Endothelial cell of umbilical vein (primary cell): ENCODE measurements around the gene PLD4. TPM values are rescaled to one million over a fixed set of nuclear protein-coding genes. Genes with fewer than 3 reads are reported as not detected.

Experiments used
- BruUV-seq: library from RNA; stranded (reverse); fragments of 400-500 nt; replicated peaks from 2 replicates; lab custom pipeline; 2021; lab: Mats Ljungman, UMichigan
- CTCF ChIA-PET: fragments of 300-600, 350-600 bp; sonication (Branson Sonifier 250); formaldehyde crosslinking; loops from one replicate; lab custom pipeline; 2021; ENCODE audit warnings: antibody characterized with exemption, inconsistent platforms; lab: Charles Lee
- POLR2A ChIA-PET: fragments of 300-600, 350-600 bp; sonication (Branson Sonifier 250); formaldehyde crosslinking; loops from one replicate; lab custom pipeline; 2021; ENCODE audit warnings: antibody characterized with exemption, inconsistent platforms; lab: Charles Lee
- DNase-seq: peaks from one replicate; pipeline ENCODE4 v3.0.0-alpha.2; 2011; ENCODE audit warnings: low read depth, low spot score
- FAIRE-seq: peaks from 2 replicates; lab custom pipeline; 2011; peaks lifted over from hg19 to GRCh38; lab: Jason Lieb, UNC
- H2AFZ ChIP-seq: 2 replicates; pipeline ENCODE4 v1.6.0; 2012; ENCODE audit warnings: low read depth, low read length, control low read depth, inconsistent platforms
- H3K27ac ChIP-seq: 2 replicates; pipeline ENCODE4 v1.5.1; 2011; ENCODE audit warnings: low read depth, mild to moderate bottlenecking, control low read depth, low read length, moderate library complexity; ENCODE audit not compliant: insufficient read depth
- H3K27me3 ChIP-seq, 2 experiments: 2 replicates each; pipeline versions ENCODE4 v1.6.0 to v1.6.1; 2011; ENCODE audit warnings: low read length in 2 of 2, mixed read lengths in 1 of 2; ENCODE audit not compliant: control insufficient read depth in 2 of 2, insufficient read depth in 2 of 2
- H3K36me3 ChIP-seq, 2 experiments: 2 replicates in 1 of 2; 3 replicates in 1 of 2; pipeline ENCODE4 v1.5.1; 2011; ENCODE audit warnings: low read length in 2 of 2, mild to moderate bottlenecking in 1 of 2, moderate library complexity in 1 of 2; ENCODE audit not compliant: control insufficient read depth in 2 of 2, insufficient read depth in 2 of 2; ENCODE audit errors: extremely low read depth in 1 of 2
- H3K4me1 ChIP-seq: 3 replicates; pipeline ENCODE4 v1.5.1; 2011; ENCODE audit warnings: mild to moderate bottlenecking, low read length; ENCODE audit not compliant: control insufficient read depth, insufficient read depth; ENCODE audit errors: extremely low read depth
- H3K4me2 ChIP-seq: 2 replicates; pipeline ENCODE4 v1.6.1; 2011; ENCODE audit warnings: low read length, control low read depth, mixed read lengths; ENCODE audit not compliant: insufficient read depth
- H3K4me3 ChIP-seq, 3 experiments: fragments of 200-600 bp in 1 of 3; sonication (generic), shearing (Covaris generic) in 1 of 3; replicated peaks in 1 of 3; 2 replicates each; pipeline ENCODE4 v1.5.1; 2011 to 2016; ENCODE audit warnings: control low read depth in 3 of 3, low read length in 3 of 3, mild to moderate bottlenecking in 2 of 3, inconsistent platforms in 1 of 3, low read depth in 1 of 3, moderate library complexity in 1 of 3; ENCODE audit not compliant: insufficient read depth in 1 of 3
- H3K79me2 ChIP-seq: 2 replicates; pipeline ENCODE4 v1.6.0; 2012; ENCODE audit warnings: low read length, inconsistent platforms; ENCODE audit not compliant: control insufficient read depth, insufficient read depth
- H3K9ac ChIP-seq: replicated peaks from 2 replicates; pipeline ENCODE3; 2011; ENCODE audit warnings: low read length, control low read depth; ENCODE audit not compliant: insufficient read depth; ENCODE audit errors: extremely low read depth
- H3K9me1 ChIP-seq: replicated peaks from 3 replicates; pipeline ENCODE4 v1.6.0; 2011; ENCODE audit warnings: mild to moderate bottlenecking, low read length; ENCODE audit not compliant: control insufficient read depth, insufficient read depth; ENCODE audit errors: extremely low read depth
- H3K9me3 ChIP-seq: replicated peaks from 2 replicates; pipeline ENCODE4 v1.5.1; 2012; ENCODE audit warnings: low read length, inconsistent platforms; ENCODE audit not compliant: control insufficient read depth, insufficient read depth
- H4K20me1 ChIP-seq: replicated peaks from 2 replicates; pipeline ENCODE3; 2011; ENCODE audit warnings: mild to moderate bottlenecking, low read length; ENCODE audit not compliant: control insufficient read depth, insufficient read depth; ENCODE audit errors: extremely low read depth
- CTCF ChIP-seq, 2 donors: IDR thresholded peaks; 1 replicate in 1 of 2; 2 replicates in 1 of 2; pipeline ENCODE4 v1.5.1; 2011; ENCODE audit warnings: low read length in 2 of 2, mild to moderate bottlenecking in 2 of 2, moderate library complexity in 2 of 2, control low read depth in 1 of 2, inconsistent platforms in 1 of 2, low read depth in 1 of 2; ENCODE audit not compliant: insufficient read depth in 1 of 2; ENCODE audit errors: extremely low read depth in 1 of 2
- EZH2 ChIP-seq: IDR thresholded peaks from 2 replicates; pipeline ENCODE4 v1.6.1; 2012; ENCODE audit warnings: borderline replicate concordance, low read depth, mild to moderate bottlenecking, moderate library complexity, low read length, inconsistent platforms; ENCODE audit not compliant: severe bottlenecking
- FOS ChIP-seq: IDR thresholded peaks from 2 replicates; pipeline ENCODE4 v1.6.1; 2011; ENCODE audit warnings: mild to moderate bottlenecking, low read length, moderate library complexity, borderline replicate concordance; ENCODE audit not compliant: insufficient read depth
- JUN ChIP-seq: IDR thresholded peaks from 2 replicates; pipeline ENCODE4 v1.6.1; 2011; ENCODE audit warnings: borderline replicate concordance, low read depth; ENCODE audit not compliant: insufficient read length, insufficient read depth
- MYC ChIP-seq: IDR thresholded peaks from one replicate; pipeline ENCODE4 v1.6.1; 2011; ENCODE audit warnings: mild to moderate bottlenecking, low read depth, low read length
- POLR2A ChIP-seq: IDR thresholded peaks from 2 replicates; pipeline ENCODE4 v1.6.1; 2012; ENCODE audit warnings: low read depth, mild to moderate bottlenecking, control low read depth, low read length
- POLR2AphosphoS5 ChIP-seq: IDR thresholded peaks from 2 replicates; pipeline ENCODE4 v1.6.1; 2012; ENCODE audit warnings: low read depth, mild to moderate bottlenecking, control low read depth, low read length, moderate library complexity; ENCODE audit not compliant: insufficient read depth
- dilution Hi-C: fragments of 300-500 bp; cut with MboI; formaldehyde crosslinking; loops from one replicate; pipeline ENCODE4 v1.15.0; 2019; ENCODE audit warnings: low sequenced_read_pairs; ENCODE audit not compliant: extremely low pct_ligation_motif_present
- intact Hi-C: fragments of 100-400 bp; cut with micrococcal nuclease; formaldehyde crosslinking; loops from one replicate; pipeline ENCODE4 v1.10.0; 2022
- polyA plus RNA-seq, 4 experiments: library from polyadenylated mRNA; depleted of rRNA in 3 of 4; stranded (reverse) in 3 of 4; unstranded in 1 of 4; fragments of >200 nt; gene quantifications; 2 replicates each; pipeline versions ENCODE4 v1.2.1 to v1.2.3, GENCODE V29; 2011 to 2012; ENCODE audit warnings: missing spikeins in 1 of 4
- total RNA-seq: library from RNA; stranded (reverse); gene quantifications from 2 replicates; pipeline ENCODE4 v1.2.3, GENCODE V29; 2021
- TF ChIP-seq, protein P1 (sequence below): IDR thresholded peaks from 2 replicates; pipeline ENCODE4 v1.6.1; 2011; ENCODE audit not compliant: insufficient read depth, insufficient read length

Gene PLD4
- total and polyA plus RNA-seq, 2 donors (not counting 3 experiments of a cell fraction or from before 2014, with no cell fraction given): 0.01 to 0.11 TPM

DNA sequence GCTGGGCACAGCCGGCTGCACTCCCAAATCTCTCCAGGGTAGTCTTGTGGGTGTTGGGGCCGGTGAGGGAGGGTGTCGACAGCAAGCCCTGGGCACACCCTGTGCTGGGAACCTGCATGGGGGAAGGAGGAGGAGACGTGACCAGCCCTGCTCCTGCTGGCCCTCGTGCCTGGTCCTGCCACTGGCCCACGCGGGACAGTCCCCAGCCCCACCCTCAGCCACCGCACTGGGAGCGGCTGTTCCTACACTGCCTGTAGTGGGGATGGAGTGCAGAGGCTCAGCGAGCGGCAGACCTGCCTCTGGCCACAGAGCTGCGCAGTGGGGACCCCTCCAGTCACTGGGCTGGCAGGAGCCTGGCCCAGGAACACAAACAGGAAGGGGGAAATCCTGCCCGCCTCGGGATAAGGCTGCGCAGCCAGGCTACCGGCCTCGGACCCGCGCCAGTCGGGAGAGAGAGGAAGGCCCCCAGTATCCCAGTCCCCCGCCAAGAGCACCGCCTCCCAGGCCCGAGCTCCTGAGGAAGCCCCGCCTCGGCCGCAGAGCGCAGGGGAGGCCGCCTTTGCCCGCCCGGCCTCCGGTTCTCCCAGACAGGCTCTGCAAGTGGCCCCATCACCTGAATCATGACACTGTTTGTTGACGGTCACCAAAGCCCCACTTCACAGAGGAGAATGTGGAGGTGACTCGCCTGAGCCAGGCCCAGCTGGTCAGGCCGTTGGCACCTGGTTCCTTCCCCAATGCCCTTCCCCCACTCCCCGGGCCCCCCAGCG, 42.9 kb downstream of the PLD4 start:
- H3K79me2 ChIP-seq: peaks cover 52% of the 10 kb centered on the region
- peaks cover 62% of the 10 kb centered on the region for H3K4me1 ChIP-seq
- dilution Hi-C loops: no loop called here
- no peaks in the 10 kb centered on the region for H3K9me1 ChIP-seq
- H4K20me1 ChIP-seq: no peaks in the 10 kb centered on the region
- no peaks in the 10 kb centered on the region for H3K9me3 ChIP-seq
- peak overlapping the region; percentile 30 for H3K27ac ChIP-seq
- ChIA-PET CTCF (interaction anchor here (0.6 to 1.6 kb wide), 9 partner anchors 8 to 199 kb away, joined by 3 to 14 read pairs (median 4); no protein-coding TSS in a partner anchor), POLR2A (interaction anchor here (0.5 kb wide), 1 partner anchor 63 kb away, joined by 3 read pairs; no protein-coding TSS in a partner anchor)
- no TSS peak for BruUV-seq
- H3K27me3 ChIP-seq: no peaks in the 10 kb centered on the region
- peak; percentile 99 for FAIRE-seq
- H2AFZ ChIP-seq: peak overlapping the region; percentile 39
- H3K4me2 ChIP-seq: peak overlapping the region; percentile 66
- intact Hi-C loops: loop anchor here (1.0 kb wide), 2 partner anchors 9 to 71 kb away; no protein-coding TSS in a partner anchor
- no peak overlapping the region for H3K9ac ChIP-seq
- H3K4me3 ChIP-seq: peak overlapping the region; percentile 22 to 37 (median 37)
- H3K36me3 ChIP-seq: no peaks in the 10 kb centered on the region
- peak; percentile 87 for DNase-seq
- TF ChIP-seq, protein P1, sequence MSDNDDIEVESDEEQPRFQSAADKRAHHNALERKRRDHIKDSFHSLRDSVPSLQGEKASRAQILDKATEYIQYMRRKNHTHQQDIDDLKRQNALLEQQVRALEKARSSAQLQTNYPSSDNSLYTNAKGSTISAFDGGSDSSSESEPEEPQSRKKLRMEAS: no peak
- TF ChIP-seq MYC (no peak), POLR2AphosphoS5 (peak; percentile 58), EZH2 (no peak), FOS (no peak), JUN (no peak), CTCF (IDR thresholded peaks at IDR 0.05; ENCODE audit: extremely low read depth in 1 of 2, insufficient read depth in 1 of 2, low read depth in 1 of 2, low read length in 2 of 2) (peak in 1 of 2 donors; percentile 13), POLR2A (peak; percentile 66)
